NCI-H1105 treated with DMSO at 0.1 percent for 48 hours (cell line): ENCODE measurements around the gene KLHL28.
A peak's percentile ranks its signal among the peaks of the same experiment; 100 is the strongest.

Source experiments
- DNase-seq: peaks from one replicate; lab custom pipeline; 2025; lab: John Stamatoyannopoulos, UW

KLHL28 gene

DNA sequence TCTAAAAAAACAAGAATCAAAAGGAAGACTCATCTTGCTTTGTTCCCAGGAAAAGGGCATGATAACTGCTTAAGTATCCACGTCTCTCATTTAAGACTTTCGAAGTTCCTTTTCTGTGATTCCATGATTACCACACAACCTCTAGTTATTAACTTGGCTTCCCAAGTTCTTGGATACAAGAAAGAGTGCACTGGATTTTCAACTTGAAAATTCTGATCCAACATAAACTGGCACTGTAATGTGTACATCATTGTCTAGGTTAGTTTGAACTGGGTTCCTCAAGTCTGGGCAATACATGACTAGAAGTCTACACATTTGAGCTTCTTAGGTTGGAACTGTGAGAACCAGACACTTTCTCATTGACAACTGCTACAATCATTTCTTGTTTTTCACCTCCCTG, 1.6 kb downstream of the KLHL28 start:
- no peak for DNase-seq

DNA sequence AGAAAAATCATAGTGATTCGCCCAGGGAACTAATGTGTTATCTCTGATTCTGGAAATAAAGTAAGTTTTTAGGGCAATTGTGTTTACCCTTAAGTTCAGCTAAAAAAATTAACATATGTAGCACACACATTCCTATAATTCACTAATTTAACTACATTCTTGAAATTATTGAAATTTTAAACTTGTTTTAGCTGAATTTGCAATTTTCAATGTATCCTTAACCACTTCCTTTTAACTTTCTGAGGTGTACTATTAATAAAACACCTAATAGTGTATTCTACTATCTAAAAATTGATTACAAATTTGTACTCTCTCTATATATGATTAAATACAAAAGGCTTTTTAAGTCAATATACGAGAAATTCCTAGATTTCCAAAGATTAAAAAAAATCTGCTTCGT, 2.2 kb downstream of the KLHL28 start:
- no peak for DNase-seq

DNA sequence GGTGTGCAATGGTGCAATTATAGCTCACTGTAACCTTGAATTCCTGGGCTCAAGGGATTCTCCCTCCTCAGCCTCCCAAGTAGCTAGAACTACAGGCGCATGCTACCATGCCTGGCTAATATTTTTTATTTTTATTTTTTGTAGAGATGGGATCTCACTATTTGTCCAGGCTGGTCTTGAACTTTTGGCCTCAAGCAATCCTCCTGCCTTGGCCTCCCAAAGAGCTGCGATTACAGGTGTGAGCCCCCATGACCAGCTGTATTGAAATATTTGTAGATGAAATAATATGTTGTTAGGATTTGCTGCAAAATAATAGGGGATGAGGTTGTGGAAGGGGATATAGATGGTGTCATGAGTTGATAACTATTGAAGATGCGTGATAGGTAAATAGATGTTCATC, 4.9 kb downstream of the KLHL28 start:
- DNase-seq: no peak

- no peak for DNase-seq
Measured at GRCh38 chr14:44955528-44955927, 6.2 kb downstream of the KLHL28 start.

DNA sequence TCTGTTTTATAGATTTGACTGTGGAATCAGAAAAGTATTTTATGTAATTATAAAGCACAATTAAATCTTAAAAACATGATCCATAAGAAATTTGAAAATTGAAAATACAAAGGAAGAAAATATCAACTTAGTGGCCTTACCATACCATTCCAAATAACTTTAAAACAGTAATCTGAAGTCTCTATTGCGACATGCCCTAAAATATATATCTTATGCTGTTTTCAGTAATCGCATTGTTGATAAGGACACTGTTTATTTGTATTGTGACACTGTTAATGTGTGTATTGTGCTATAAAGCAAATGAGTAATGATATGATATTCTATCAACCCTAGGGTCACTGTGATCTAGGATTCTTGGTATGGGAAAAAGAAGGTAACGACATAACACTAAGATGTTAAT, 7.0 kb downstream of the KLHL28 start:
- DNase-seq: no peak

- no peak for DNase-seq
Measured at GRCh38 chr14:44952391-44953110, 9.2 kb downstream of the KLHL28 start.

GRCh38 chr14:44951051-44951450, 10.7 kb downstream of the KLHL28 start:
- DNase-seq: no peak

DNA sequence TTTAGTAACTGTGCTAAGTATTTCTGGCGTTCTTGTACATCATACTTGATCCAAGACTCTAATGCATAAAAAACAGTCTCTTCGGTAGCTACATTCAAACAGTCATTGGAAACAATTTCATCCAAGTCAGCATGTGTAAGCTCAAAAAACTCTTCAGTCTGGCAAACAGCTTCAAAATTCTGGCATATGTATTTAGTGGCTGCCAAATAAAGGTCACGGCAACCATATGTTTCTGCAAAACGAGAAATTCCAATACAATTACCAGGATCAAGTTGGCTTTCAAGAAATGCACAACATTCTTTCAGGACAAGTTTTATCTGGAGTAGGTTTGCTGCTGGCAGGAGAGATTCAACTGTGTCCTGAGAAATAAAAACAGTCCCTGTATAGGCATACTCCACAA, 16.5 kb downstream of the KLHL28 start:
- DNase-seq: no peak

DNA sequence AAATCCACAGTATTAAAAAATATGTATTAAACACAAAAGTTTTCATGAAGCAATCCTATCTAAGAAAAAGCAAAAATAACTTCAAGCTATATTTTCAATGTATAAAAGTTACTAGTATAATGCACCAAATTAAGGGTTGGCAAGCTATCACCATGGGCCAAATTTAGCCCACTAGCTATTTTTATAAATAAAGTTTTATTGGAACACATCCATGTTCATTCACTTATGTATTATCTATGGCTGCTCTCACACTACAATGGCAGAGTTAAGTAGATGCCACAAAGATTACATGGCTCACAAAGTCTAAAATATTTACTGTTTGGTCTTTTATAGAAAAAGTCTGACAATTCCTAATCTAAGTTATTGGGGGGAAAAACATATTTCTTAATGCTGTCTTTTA, 17.6 kb downstream of the KLHL28 start:
- DNase-seq: no peak

DNA sequence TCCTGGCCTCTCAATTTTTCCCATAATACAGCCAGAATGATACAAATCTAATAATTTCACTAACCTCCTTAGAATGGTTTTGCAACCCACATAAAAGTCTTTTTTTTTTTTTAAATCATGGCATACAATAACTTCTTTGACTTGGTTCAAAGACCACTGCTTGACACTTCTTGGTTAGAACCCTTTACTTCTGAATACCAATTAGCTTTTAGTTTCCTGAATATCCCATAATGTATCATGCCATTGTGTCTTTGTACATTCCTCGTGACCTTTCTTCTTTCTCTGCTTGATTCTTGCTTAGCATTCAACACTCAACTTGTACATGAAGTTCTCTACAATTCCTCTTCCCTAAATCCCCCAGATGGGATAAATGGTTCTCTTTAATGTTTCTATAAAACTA, 19.3 kb downstream of the KLHL28 start:
- no peak for DNase-seq

DNA sequence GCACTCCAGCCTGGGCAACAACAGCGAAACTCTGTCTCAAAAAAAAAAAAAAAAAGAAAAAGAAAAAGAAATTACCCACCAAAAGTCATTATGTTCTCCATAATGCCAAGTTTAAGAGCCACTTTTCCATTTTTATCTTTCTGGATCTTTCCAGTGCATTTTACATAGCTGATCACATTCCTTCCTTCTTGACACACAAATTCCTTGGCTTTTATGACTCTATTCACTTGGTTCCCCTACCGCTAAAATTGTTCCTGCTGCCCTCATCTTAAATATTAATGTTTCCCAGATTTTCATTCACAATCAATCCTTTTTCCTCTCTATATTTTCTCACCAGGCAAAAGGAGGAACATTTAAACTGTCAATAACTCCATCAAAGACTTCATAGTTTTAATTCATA, 20.2 kb downstream of the KLHL28 start:
- no peak for DNase-seq

DNA sequence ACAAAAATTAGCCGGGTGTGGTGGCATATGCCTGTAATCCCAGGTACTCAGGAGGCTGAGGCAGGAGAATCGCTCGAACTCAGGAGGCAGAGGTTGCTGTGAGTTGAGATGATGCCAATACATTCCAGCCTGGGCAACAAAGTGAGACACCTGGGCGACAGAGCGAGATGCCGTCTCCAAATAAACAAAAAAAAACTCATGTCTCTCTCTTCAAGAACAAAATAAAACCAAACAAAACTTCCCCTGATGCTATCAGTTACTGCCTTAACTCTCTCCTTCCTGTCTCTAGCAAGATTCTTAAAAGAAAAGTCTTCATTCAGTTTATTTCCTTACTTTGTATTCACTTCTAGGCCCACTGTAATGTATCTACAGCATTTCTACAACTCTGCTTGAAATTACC, 20.8 kb downstream of the KLHL28 start:
- no peak for DNase-seq

DNA sequence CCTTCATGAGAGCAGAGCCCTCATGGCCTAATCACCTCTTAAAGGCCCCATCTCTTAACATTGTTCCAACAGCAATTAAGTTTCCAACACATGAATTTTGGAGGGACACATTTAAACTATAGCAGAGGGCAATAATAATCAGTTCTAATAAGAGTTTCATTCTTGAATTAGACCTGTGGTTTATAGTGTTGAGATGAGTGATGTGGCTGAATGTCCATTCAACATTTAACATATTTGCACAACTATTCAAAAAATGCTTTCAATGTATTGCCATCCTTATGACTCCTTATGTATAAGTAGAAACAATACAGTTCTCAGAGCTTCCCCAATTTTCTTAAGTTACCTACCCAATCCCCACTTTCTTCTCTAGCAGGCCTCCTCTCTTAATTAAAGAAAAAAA, 21.5 kb downstream of the KLHL28 start:
- DNase-seq: no peak

DNA sequence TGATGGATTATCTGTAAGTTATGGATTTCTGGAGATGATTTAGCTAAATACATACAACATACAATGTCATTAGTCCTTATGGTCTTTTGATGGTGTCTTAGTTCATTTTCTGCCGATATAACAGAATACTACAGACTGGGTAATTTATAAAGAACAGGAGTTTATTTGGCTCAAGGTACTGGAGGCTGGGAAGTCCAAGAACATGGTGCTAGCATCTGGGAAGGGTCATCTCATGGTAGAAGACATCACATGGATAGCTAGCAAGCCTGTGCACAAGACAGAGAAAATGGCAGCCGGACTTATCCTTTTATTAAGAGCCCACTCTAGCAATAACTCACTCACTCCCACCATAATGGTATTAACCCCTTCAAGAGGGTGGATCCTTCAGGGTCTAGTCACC, 24.2 kb downstream of the KLHL28 start:
- no peak for DNase-seq

GRCh38 chr14:44935155-44935554, 26.6 kb downstream of the KLHL28 start:
- DNase-seq: no peak

DNA sequence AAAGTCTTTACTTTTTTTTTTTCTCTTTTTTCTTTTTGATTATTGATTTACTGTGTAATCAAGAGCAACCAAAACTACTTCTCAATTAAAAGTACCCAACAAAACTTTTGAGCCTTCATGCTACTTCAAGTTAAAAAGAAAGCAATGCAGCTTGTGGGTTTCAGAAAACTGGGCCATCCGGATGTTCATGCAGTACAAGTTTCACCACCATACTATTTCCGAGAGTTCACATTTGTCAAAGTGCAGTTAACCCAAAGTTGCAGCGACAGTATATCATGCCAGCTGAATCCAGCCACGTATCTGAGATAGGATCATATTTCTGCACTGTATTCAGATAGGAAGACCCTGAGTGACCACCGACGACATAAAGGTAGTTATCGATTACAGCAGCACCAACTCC, 33.0 kb downstream of the KLHL28 start:
- no peak for DNase-seq

DNA sequence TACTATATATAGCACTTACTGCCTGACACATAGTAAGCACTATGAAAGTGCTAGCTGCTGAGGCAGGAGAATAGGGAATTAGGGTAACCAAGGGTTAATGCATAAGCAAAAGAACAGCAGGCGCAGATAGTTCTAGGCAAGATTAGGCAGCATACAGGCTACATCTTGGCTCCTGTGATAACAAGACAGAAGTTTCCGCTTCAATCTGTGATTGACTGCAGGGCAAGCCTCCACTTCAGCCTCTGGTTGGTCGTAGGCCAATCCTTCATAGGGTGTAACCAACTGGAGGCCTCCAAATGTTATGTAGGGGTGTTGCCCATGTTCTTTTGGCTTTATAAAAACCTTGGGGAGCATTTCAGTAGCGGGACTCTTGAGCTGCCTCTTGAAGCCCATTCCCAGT, 46.9 kb downstream of the KLHL28 start:
- no peak for DNase-seq

- no peak for DNase-seq
Measured at GRCh38 chr14:44912041-44912869, 49.5 kb downstream of the KLHL28 start.

- no peak for DNase-seq
Measured at GRCh38 chr14:44910821-44911220, 50.9 kb downstream of the KLHL28 start.

GRCh38 chr14:44901696-44902095, 60.1 kb downstream of the KLHL28 start:
- DNase-seq: no peak

DNA sequence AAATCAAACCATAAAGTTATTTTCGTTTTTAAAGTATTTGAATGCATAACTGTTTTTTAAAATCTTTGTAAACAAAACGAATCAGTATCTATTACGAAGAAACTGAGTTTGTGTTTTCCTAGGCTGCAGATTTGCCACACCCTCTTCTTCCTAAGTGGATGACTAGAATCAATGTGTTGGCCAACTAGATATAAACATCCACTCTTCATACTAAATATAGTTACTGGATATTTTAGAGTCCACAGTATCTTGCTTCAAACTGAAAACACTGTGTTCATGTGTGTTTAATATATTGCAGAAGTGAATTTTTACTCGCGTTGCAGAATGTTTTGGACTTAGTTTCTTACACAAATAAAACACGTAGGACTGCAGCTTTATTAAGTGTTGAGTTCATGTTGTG, 63.2 kb downstream of the KLHL28 start:
- no peak for DNase-seq

DNA sequence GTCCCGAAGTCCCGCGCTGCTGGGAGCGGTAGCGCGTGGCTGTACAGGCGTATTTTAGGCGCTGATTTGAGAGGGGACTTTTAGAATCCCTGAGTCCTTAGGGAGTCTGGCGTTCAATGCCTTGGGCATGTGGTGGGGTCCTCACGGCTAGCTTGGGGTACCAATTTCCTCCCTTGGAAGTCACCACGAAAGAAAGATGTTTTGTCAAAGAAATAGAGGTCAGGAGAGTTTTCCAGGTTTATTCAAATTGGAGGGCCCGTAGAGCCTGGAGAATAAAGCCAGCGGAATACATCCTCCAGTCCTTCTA, 63.9 kb downstream of the KLHL28 start:
- no peak for DNase-seq

DNA sequence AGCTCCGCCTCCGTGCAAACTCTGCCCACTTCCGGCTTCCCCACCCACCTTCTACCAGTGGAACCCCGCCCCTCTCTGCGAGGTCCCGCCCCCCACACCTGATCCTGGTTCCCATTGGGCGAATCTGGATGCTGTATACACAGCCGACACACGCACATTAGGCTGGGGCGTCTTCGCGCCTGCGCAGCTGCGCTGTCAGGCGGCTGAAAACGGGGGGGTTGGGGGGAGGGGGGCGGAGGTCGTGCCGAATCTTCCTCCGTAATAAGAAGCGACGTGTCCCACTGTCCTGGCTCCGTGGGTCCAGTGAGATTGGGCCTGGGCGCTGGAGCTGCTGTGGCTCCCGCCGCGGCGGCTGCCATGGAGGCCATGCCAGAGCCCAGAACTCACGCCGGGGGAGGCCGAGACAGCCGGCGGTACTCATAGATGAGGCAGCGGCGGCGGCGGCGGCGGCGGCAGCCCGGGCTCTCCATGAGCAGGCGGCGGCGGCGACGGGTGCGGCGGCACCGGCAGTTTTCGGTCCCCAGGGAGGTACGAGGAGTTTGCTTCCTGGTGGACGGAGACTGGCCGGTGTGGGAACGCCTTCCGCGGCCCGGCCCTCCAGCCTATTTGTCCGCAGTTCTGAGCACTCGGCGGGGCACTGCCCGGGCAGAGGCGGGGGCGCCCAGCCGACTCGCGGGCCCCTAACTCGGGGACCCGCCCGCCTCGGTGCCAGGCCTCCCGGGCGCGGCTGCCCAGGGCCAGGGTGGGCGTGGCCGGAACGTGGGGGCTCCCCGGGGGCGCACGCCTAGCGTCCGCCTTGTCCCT, 64.5 kb downstream of the KLHL28 start:
- DNase-seq: peak; percentile 82
